Endothelial cell of umbilical vein (primary cell): ENCODE data around the gene LMTK2. TPM values are rescaled to one million over a fixed set of nuclear protein-coding genes. Genes with fewer than 3 reads are reported as not detected.
"Not testable (repeated sequence)": the region's sequence is repeated elsewhere in the genome, so short reads cannot be mapped to it uniquely, and the experiment has no call there.

ENCODE experiments used
- BruUV-seq: library from RNA; stranded (reverse); fragments of 400-500 nt; replicated peaks from 2 replicates; lab custom pipeline; 2021; lab: Mats Ljungman, UMichigan
- CTCF ChIA-PET: fragments of 300-600, 350-600 bp; sonication (Branson Sonifier 250); formaldehyde crosslinking; loops from one replicate; lab custom pipeline; 2021; ENCODE audit warnings: antibody characterized with exemption, inconsistent platforms; lab: Charles Lee
- POLR2A ChIA-PET: fragments of 300-600, 350-600 bp; sonication (Branson Sonifier 250); formaldehyde crosslinking; loops from one replicate; lab custom pipeline; 2021; ENCODE audit warnings: antibody characterized with exemption, inconsistent platforms; lab: Charles Lee
- DNase-seq: peaks from one replicate; pipeline ENCODE4 v3.0.0-alpha.2; 2011; ENCODE audit warnings: low read depth, low spot score
- FAIRE-seq: peaks from 2 replicates; lab custom pipeline; 2011; peaks lifted over from hg19 to GRCh38; lab: Jason Lieb, UNC
- H2AFZ ChIP-seq: 2 replicates; pipeline ENCODE4 v1.6.0; 2012; ENCODE audit warnings: low read depth, low read length, control low read depth, inconsistent platforms
- H3K27ac ChIP-seq: 2 replicates; pipeline ENCODE4 v1.5.1; 2011; ENCODE audit warnings: low read depth, mild to moderate bottlenecking, control low read depth, low read length, moderate library complexity; ENCODE audit not compliant: insufficient read depth
- H3K27me3 ChIP-seq, 2 experiments: 2 replicates each; pipeline versions ENCODE4 v1.6.0 to v1.6.1; 2011; ENCODE audit warnings: low read length in 2 of 2, mixed read lengths in 1 of 2; ENCODE audit not compliant: control insufficient read depth in 2 of 2, insufficient read depth in 2 of 2
- H3K36me3 ChIP-seq, 2 experiments: 2 replicates in 1 of 2; 3 replicates in 1 of 2; pipeline ENCODE4 v1.5.1; 2011; ENCODE audit warnings: low read length in 2 of 2, mild to moderate bottlenecking in 1 of 2, moderate library complexity in 1 of 2; ENCODE audit not compliant: control insufficient read depth in 2 of 2, insufficient read depth in 2 of 2; ENCODE audit errors: extremely low read depth in 1 of 2
- H3K4me1 ChIP-seq: 3 replicates; pipeline ENCODE4 v1.5.1; 2011; ENCODE audit warnings: mild to moderate bottlenecking, low read length; ENCODE audit not compliant: control insufficient read depth, insufficient read depth; ENCODE audit errors: extremely low read depth
- H3K4me2 ChIP-seq: 2 replicates; pipeline ENCODE4 v1.6.1; 2011; ENCODE audit warnings: low read length, control low read depth, mixed read lengths; ENCODE audit not compliant: insufficient read depth
- H3K4me3 ChIP-seq, 3 experiments: fragments of 200-600 bp in 1 of 3; sonication (generic), shearing (Covaris generic) in 1 of 3; replicated peaks in 1 of 3; 2 replicates each; pipeline ENCODE4 v1.5.1; 2011 to 2016; ENCODE audit warnings: control low read depth in 3 of 3, low read length in 3 of 3, mild to moderate bottlenecking in 2 of 3, inconsistent platforms in 1 of 3, low read depth in 1 of 3, moderate library complexity in 1 of 3; ENCODE audit not compliant: insufficient read depth in 1 of 3
- H3K79me2 ChIP-seq: 2 replicates; pipeline ENCODE4 v1.6.0; 2012; ENCODE audit warnings: low read length, inconsistent platforms; ENCODE audit not compliant: control insufficient read depth, insufficient read depth
- H3K9ac ChIP-seq: replicated peaks from 2 replicates; pipeline ENCODE3; 2011; ENCODE audit warnings: low read length, control low read depth; ENCODE audit not compliant: insufficient read depth; ENCODE audit errors: extremely low read depth
- H3K9me1 ChIP-seq: replicated peaks from 3 replicates; pipeline ENCODE4 v1.6.0; 2011; ENCODE audit warnings: mild to moderate bottlenecking, low read length; ENCODE audit not compliant: control insufficient read depth, insufficient read depth; ENCODE audit errors: extremely low read depth
- H3K9me3 ChIP-seq: replicated peaks from 2 replicates; pipeline ENCODE4 v1.5.1; 2012; ENCODE audit warnings: low read length, inconsistent platforms; ENCODE audit not compliant: control insufficient read depth, insufficient read depth
- H4K20me1 ChIP-seq: replicated peaks from 2 replicates; pipeline ENCODE3; 2011; ENCODE audit warnings: mild to moderate bottlenecking, low read length; ENCODE audit not compliant: control insufficient read depth, insufficient read depth; ENCODE audit errors: extremely low read depth
- EZH2 ChIP-seq: IDR thresholded peaks from 2 replicates; pipeline ENCODE4 v1.6.1; 2012; ENCODE audit warnings: borderline replicate concordance, low read depth, mild to moderate bottlenecking, moderate library complexity, low read length, inconsistent platforms; ENCODE audit not compliant: severe bottlenecking
- FOS ChIP-seq: IDR thresholded peaks from 2 replicates; pipeline ENCODE4 v1.6.1; 2011; ENCODE audit warnings: mild to moderate bottlenecking, low read length, moderate library complexity, borderline replicate concordance; ENCODE audit not compliant: insufficient read depth
- GATA2 ChIP-seq: IDR thresholded peaks from 2 replicates; pipeline ENCODE4 v1.7.0; 2011; ENCODE audit warnings: low read depth, mild to moderate bottlenecking, moderate library complexity, mixed read lengths, low read length; ENCODE audit not compliant: insufficient read length, insufficient read depth
- JUN ChIP-seq: IDR thresholded peaks from 2 replicates; pipeline ENCODE4 v1.6.1; 2011; ENCODE audit warnings: borderline replicate concordance, low read depth; ENCODE audit not compliant: insufficient read length, insufficient read depth
- MAX ChIP-seq: IDR thresholded peaks from 2 replicates; pipeline ENCODE4 v1.6.1; 2011; ENCODE audit not compliant: insufficient read depth, insufficient read length
- MYC ChIP-seq: IDR thresholded peaks from one replicate; pipeline ENCODE4 v1.6.1; 2011; ENCODE audit warnings: mild to moderate bottlenecking, low read depth, low read length
- POLR2A ChIP-seq: IDR thresholded peaks from 2 replicates; pipeline ENCODE4 v1.6.1; 2012; ENCODE audit warnings: low read depth, mild to moderate bottlenecking, control low read depth, low read length
- POLR2AphosphoS5 ChIP-seq: IDR thresholded peaks from 2 replicates; pipeline ENCODE4 v1.6.1; 2012; ENCODE audit warnings: low read depth, mild to moderate bottlenecking, control low read depth, low read length, moderate library complexity; ENCODE audit not compliant: insufficient read depth
- dilution Hi-C: fragments of 300-500 bp; cut with MboI; formaldehyde crosslinking; loops from one replicate; pipeline ENCODE4 v1.15.0; 2019; ENCODE audit warnings: low sequenced_read_pairs; ENCODE audit not compliant: extremely low pct_ligation_motif_present
- intact Hi-C: fragments of 100-400 bp; cut with micrococcal nuclease; formaldehyde crosslinking; loops from one replicate; pipeline ENCODE4 v1.10.0; 2022
- polyA plus RNA-seq, 4 experiments: library from polyadenylated mRNA; depleted of rRNA in 3 of 4; stranded (reverse) in 3 of 4; unstranded in 1 of 4; fragments of >200 nt; gene quantifications; 2 replicates each; pipeline versions ENCODE4 v1.2.1 to v1.2.3, GENCODE V29; 2011 to 2012; ENCODE audit warnings: missing spikeins in 1 of 4
- total RNA-seq: library from RNA; stranded (reverse); gene quantifications from 2 replicates; pipeline ENCODE4 v1.2.3, GENCODE V29; 2021
- TF ChIP-seq, protein P1 (sequence below), 2 donors: IDR thresholded peaks; 1 replicate in 1 of 2; 2 replicates in 1 of 2; pipeline ENCODE4 v1.5.1; 2011; ENCODE audit warnings: low read length in 2 of 2, mild to moderate bottlenecking in 2 of 2, moderate library complexity in 2 of 2, control low read depth in 1 of 2, inconsistent platforms in 1 of 2, low read depth in 1 of 2; ENCODE audit not compliant: insufficient read depth in 1 of 2; ENCODE audit errors: extremely low read depth in 1 of 2

The LMTK2 gene
- total and polyA plus RNA-seq, 2 donors (not counting 3 experiments of a cell fraction or from before 2014, with no cell fraction given): 5.9 to 13.8 TPM

DNA sequence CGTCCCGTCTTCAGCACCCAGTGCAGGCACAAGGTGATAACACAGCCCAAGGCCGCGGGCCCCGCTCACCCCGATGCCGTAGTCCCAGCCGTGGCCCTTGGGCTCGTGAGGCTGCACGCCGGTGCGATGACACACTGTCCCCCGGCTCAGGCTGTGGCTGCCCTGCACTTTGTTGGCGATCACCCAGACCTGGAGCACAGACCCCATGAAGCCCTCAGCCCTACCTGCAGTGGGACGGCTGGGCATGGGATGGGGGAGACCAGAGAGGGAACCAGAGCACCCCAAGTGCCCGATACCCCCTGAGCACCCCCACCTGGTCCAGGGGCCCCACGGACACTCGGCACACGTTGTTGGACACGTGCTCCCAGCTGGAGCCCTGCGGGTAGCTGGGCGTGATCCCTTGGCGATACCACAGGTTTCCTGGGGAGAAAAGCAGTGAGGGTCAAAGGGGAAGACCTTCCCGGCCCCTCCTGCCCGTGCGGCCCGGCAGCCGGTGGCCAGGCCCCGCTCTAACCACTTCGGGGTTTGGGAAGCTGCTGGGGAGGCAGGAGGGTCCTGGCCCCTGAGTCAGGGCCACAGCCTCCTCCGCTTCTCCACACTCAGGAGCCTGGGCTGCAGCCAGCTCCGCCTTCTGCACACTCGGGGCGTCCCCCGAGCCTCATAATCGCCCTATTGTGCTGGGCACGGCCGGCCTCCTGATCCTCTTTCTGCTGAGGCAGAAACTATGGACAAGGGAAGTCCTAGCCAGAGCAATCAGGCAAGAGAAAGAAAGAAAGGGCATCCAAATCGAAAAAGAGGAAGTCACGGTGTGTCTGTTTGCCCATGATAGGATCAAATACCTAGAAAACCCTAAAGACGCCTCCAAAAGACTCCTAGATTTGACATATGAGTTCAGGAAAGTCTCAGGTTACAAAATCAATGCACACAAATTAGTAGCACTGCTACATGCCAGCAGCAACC lies 111.2 kb downstream of the LMTK2 start:
- CTCF ChIA-PET: no interaction called here
- dilution Hi-C loops: no loop called here

GRCh38 chr7:98219382-98219781 lies 112.7 kb downstream of the LMTK2 start:
- POLR2A ChIA-PET, H3K27ac ChIP-seq, H2AFZ ChIP-seq, H3K4me3 ChIP-seq, intact Hi-C loops, H3K9ac ChIP-seq, H3K4me2 ChIP-seq, H3K9me3 ChIP-seq, CTCF ChIA-PET, H3K9me1 ChIP-seq, H4K20me1 ChIP-seq, BruUV-seq, dilution Hi-C loops, DNase-seq, H3K79me2 ChIP-seq, H3K4me1 ChIP-seq, H3K27me3 ChIP-seq, FAIRE-seq: not testable (repeated sequence)
- peaks cover 2 to 27% of the 10 kb centered on the region in 2 experiments for H3K36me3 ChIP-seq

More for the DNA sequence above, 111.2 kb downstream of the LMTK2 start:
- Histone ChIP-seq H3K36me3 (peaks cover 2 to 25% of the 10 kb centered on the region in 2 experiments), H3K27ac (no peak overlapping the region), H3K9me1 (no peaks in the 10 kb centered on the region), H3K4me1 (peaks cover 2% of the 10 kb centered on the region), H3K27me3 (no peaks in the 10 kb centered on the region), H3K9ac (no peak overlapping the region), H4K20me1 (no peaks in the 10 kb centered on the region), H2AFZ (no peak overlapping the region), H3K9me3 (no peaks in the 10 kb centered on the region), H3K79me2 (no peaks in the 10 kb centered on the region), H3K4me3 (no peak overlapping the region), H3K4me2 (no peak overlapping the region)
- DNase-seq (peak; percentile 36), FAIRE-seq (peak; percentile 21)
- no TSS peak for BruUV-seq
- TF ChIP-seq MAX (no peak), GATA2 (no peak), MYC (no peak), FOS (no peak), JUN (no peak), POLR2A (no peak), POLR2AphosphoS5 (no peak), EZH2 (no peak)
- TF ChIP-seq, protein P1, sequence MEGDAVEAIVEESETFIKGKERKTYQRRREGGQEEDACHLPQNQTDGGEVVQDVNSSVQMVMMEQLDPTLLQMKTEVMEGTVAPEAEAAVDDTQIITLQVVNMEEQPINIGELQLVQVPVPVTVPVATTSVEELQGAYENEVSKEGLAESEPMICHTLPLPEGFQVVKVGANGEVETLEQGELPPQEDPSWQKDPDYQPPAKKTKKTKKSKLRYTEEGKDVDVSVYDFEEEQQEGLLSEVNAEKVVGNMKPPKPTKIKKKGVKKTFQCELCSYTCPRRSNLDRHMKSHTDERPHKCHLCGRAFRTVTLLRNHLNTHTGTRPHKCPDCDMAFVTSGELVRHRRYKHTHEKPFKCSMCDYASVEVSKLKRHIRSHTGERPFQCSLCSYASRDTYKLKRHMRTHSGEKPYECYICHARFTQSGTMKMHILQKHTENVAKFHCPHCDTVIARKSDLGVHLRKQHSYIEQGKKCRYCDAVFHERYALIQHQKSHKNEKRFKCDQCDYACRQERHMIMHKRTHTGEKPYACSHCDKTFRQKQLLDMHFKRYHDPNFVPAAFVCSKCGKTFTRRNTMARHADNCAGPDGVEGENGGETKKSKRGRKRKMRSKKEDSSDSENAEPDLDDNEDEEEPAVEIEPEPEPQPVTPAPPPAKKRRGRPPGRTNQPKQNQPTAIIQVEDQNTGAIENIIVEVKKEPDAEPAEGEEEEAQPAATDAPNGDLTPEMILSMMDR (IDR thresholded peaks at IDR 0.05; ENCODE audit: extremely low read depth in 1 of 2, insufficient read depth in 1 of 2, low read depth in 1 of 2, low read length in 2 of 2): no peak
- intact Hi-C loops: no loop called here
- POLR2A ChIA-PET: no interaction called here
